H1 (cell line): ENCODE results near the gene CDK5. TPM values are rescaled to one million over a fixed set of nuclear protein-coding genes. Genes with fewer than 3 reads are reported as not detected.

Experiments used
- ASH2L ChIP-seq: fragments of 200-600, 300-600 bp; sonication (generic); IDR thresholded peaks from one replicate; pipeline ENCODE4 v1.7.1; 2017; ENCODE audit warnings: low read length
- ATF3 ChIP-seq: IDR thresholded peaks from 2 replicates; pipeline ENCODE4 v1.6.1; 2011; ENCODE audit warnings: low read depth, mild to moderate bottlenecking, low read length; ENCODE audit not compliant: insufficient read depth
- BACH1 ChIP-seq: IDR thresholded peaks from 2 replicates; pipeline ENCODE4 v1.6.1; 2012; ENCODE audit warnings: low read length, improper control_type of control experiment
- CBX8 ChIP-seq: fragments of 300-800, 300-1000 bp; sonication (generic); IDR thresholded peaks from 2 replicates; pipeline ENCODE4 v1.7.1; 2016; ENCODE audit warnings: low read depth, low read length, borderline replicate concordance
- CEBPB ChIP-seq: IDR thresholded peaks from 2 replicates; pipeline ENCODE4 v1.6.1; 2012; ENCODE audit warnings: low read depth, low read length
- E2F6 ChIP-seq: IDR thresholded peaks from 2 replicates; pipeline ENCODE4 v1.6.1; 2012; ENCODE audit warnings: inconsistent platforms
- EGR1 ChIP-seq: IDR thresholded peaks from 2 replicates; pipeline ENCODE4 v1.6.1; 2011; ENCODE audit warnings: low read depth, low read length, borderline replicate concordance
- GTF2F1 ChIP-seq: IDR thresholded peaks from 2 replicates; pipeline ENCODE4 v1.6.1; 2012; ENCODE audit warnings: low read depth, low read length, improper control_type of control experiment, borderline replicate concordance
- KDM5A ChIP-seq: fragments of 200-600 bp; IDR thresholded peaks from 2 replicates; pipeline ENCODE4 v1.7.1; 2012; ENCODE audit warnings: mild to moderate bottlenecking, low read length, inconsistent platforms, mixed read lengths
- NANOG ChIP-seq: IDR thresholded peaks from 2 replicates; pipeline ENCODE4 v1.6.1; 2011; ENCODE audit warnings: low read length, low read depth, mild to moderate bottlenecking, inconsistent platforms; ENCODE audit not compliant: insufficient read depth, poor library complexity, severe bottlenecking
- SAP30 ChIP-seq: fragments of 300-600 bp; sonication (generic); IDR thresholded peaks from 2 replicates; pipeline ENCODE4 v1.7.1; 2012; ENCODE audit warnings: low read length, moderate library complexity, mild to moderate bottlenecking, inconsistent platforms; ENCODE audit not compliant: insufficient read depth, insufficient replicate concordance
- SIN3A ChIP-seq, 2 experiments: IDR thresholded peaks in 1 of 2; conservative IDR thresholded peaks in 1 of 2; 2 replicates each; pipeline ENCODE4 v1.6.1; 2011 to 2012; ENCODE audit warnings: low read length in 2 of 2, improper control_type of control experiment in 1 of 2, low read depth in 1 of 2, mild to moderate bottlenecking in 1 of 2
- SIRT6 ChIP-seq: IDR thresholded peaks from one replicate; pipeline ENCODE4 v1.7.1; 2012; ENCODE audit warnings: low read length, inconsistent platforms
- SRF ChIP-seq: IDR thresholded peaks from 2 replicates; pipeline ENCODE4 v1.6.1; 2011; ENCODE audit warnings: mild to moderate bottlenecking, low read depth, low read length, moderate library complexity
- SUZ12 ChIP-seq: fragments of 200-600 bp; sonication (generic); IDR thresholded peaks from 2 replicates; pipeline ENCODE4 v1.6.1; 2012; ENCODE audit warnings: mild to moderate bottlenecking, inconsistent platforms, low read length, moderate library complexity, mixed read lengths
- TBP ChIP-seq: IDR thresholded peaks from 2 replicates; pipeline ENCODE4 v1.6.1; 2011; ENCODE audit warnings: low read depth, low read length, improper control_type of control experiment
- polyA plus RNA-seq, 7 experiments: library from polyadenylated mRNA; depleted of rRNA in 3 of 7; stranded (reverse) in 5 of 7; unstranded in 2 of 7; fragments of >200 nt in 5 of 7; fragments of 200-250 nt in 2 of 7; gene quantifications; 1 replicate in 5 of 7; 2 replicates in 1 of 7; 4 replicates in 1 of 7; pipeline versions ENCODE4 v1.2.1 to v1.2.3, GENCODE V29; 2011 to 2013; ENCODE audit warnings: missing spikeins in 2 of 7, mixed read lengths in 2 of 7
- total RNA-seq: library from RNA; stranded (reverse); fragmentation: NEBNext Ultra II Directional; extraction: Animal tissue kit (Norgen Biotek cat#: 25700); gene quantifications from 2 replicates; pipeline ENCODE4 v1.2.1, GENCODE V29; 2021
- TF ChIP-seq, protein P1 (sequence below): IDR thresholded peaks from 2 replicates; pipeline ENCODE4 v1.6.1; 2012; ENCODE audit warnings: inconsistent platforms

CDK5 gene
- total and polyA plus RNA-seq, 2 of the 8 experiments (the other 6 are each of a cell fraction or from before 2014, with no cell fraction given) = 22.8 to 37.2 TPM

- TF ChIP-seq GTF2F1 (no peak; the same call in 1 of the 2 replicates), CBX8 (no peak), KDM5A (no peak), SAP30 (peak; percentile 68), E2F6 (peak; percentile 89), BACH1 (no peak), ATF3 (peak; percentile 97), SIRT6 (no peak), CEBPB (no peak), SUZ12 (no peak), NANOG (peak; percentile 43), TBP (0 out of 2 replicates have a peak, but pooled peaks have one; percentile 12), SRF (no peak), EGR1 (no peak), ASH2L (peak; percentile 73), SIN3A (conservative IDR thresholded peaks at IDR 0.05 in 1 of 2, IDR thresholded peaks at IDR 0.05 in 1 of 2; ENCODE audit: low read depth in 1 of 2, low read length in 2 of 2) (peak in 1 of 2 experiments; percentile 47; a peak in 1 of 4 replicates)
- TF ChIP-seq, protein P1, sequence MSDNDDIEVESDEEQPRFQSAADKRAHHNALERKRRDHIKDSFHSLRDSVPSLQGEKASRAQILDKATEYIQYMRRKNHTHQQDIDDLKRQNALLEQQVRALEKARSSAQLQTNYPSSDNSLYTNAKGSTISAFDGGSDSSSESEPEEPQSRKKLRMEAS = peak; percentile 97
These were observed 4.9 kb upstream of the CDK5 start (continued) for GRCh38 chr7:151062399-151063211.
